WI38 (cell line): ENCODE results near the gene HNF4A.

Experiments used
- H3K4me3 ChIP-seq: 2 replicates; pipeline ENCODE4 v1.5.1; 2011; ENCODE audit warnings: low read depth, mild to moderate bottlenecking, control low read depth, low read length
- TF ChIP-seq, protein P1 (sequence below): IDR thresholded peaks from 2 replicates; pipeline ENCODE4 v1.5.1; 2012; ENCODE audit warnings: low read depth, mild to moderate bottlenecking, control low read depth, low read length

The HNF4A gene

DNA sequence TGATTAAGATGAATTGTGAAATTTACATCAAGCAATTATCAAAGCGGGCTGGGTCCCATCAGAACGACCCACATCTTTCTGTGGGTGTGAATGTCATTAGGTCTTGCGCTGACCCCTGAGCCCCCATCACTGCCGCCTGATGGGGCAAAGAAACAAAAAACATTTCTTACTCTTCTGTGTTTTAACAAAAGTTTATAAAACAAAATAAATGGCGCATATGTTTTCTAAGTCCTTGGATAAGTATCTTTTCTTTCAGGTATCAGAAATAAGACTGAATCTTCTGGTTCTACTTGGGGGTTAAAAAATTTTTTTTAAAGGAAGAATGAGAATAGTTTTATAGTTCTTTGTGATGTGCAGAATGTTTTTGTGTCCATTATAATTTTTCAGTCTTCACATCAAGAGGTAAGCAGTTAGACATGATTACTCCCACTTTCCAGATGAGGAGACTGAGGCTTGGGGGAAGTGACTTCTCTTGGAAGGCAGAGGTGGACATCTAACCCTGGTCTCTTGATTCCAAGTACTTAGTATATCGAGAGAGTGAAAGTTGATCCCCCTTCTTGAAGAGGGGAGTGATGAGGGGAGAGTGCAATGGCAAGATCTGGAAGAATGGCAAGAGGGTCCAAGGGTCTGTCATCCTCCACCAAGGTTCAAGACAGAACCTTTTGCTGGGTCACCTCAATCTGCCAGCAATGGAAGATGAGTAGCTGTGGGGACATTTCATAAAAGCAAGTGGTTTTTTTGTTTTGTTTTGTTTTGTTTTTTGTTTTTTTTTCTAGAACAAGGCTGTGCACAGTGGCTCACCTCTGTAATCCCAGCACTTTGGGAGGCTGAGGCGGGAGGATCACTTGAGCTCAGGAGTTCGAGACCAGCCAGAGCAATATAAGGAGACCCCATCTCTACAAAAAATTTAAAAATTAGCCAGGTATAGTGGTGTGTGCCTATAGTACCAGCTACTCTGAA is 77.4 kb downstream of the HNF4A start:
- no peak overlapping the region for H3K4me3 ChIP-seq
- TF ChIP-seq, protein P1, sequence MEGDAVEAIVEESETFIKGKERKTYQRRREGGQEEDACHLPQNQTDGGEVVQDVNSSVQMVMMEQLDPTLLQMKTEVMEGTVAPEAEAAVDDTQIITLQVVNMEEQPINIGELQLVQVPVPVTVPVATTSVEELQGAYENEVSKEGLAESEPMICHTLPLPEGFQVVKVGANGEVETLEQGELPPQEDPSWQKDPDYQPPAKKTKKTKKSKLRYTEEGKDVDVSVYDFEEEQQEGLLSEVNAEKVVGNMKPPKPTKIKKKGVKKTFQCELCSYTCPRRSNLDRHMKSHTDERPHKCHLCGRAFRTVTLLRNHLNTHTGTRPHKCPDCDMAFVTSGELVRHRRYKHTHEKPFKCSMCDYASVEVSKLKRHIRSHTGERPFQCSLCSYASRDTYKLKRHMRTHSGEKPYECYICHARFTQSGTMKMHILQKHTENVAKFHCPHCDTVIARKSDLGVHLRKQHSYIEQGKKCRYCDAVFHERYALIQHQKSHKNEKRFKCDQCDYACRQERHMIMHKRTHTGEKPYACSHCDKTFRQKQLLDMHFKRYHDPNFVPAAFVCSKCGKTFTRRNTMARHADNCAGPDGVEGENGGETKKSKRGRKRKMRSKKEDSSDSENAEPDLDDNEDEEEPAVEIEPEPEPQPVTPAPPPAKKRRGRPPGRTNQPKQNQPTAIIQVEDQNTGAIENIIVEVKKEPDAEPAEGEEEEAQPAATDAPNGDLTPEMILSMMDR: no peak

DNA sequence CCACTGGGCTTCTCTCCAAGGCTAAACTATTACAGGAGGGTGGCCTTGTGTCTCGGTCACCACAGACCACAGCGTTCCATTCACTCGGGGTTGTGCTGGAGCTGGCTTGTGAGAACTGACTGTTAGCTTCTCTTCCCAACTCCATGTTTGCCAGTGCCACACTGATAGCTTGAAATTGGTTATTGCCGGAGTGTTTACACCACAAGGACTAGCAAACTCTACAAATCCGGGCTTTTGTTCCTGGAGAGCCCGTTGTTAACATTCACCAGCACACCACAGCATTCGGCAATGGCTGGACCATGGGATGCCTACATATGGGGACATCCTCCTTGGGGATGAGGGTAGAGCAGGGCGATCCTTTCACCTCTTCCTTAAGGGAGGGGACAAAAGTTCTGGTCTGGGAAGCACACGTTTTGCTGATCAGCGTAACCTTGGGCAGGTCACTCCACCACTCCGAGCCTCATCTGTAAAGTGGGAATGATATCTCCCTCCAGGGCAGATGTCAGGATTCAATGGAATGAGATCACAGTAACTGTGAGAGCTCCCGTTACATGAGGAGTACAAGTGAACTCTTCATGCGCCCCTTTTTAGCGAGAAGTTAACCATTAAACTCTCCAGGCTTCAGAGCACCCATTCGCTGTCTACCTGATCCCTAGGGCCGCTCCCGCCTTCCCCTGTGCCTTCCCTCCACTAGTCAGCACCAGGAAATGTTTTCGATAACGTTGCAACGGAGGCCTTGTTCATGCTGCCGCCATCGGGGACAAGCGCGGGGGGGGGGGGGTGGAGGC is 78.4 kb downstream of the HNF4A start:
- H3K4me3 ChIP-seq: no peak overlapping the region
- TF ChIP-seq, protein P1: no peak

DNA sequence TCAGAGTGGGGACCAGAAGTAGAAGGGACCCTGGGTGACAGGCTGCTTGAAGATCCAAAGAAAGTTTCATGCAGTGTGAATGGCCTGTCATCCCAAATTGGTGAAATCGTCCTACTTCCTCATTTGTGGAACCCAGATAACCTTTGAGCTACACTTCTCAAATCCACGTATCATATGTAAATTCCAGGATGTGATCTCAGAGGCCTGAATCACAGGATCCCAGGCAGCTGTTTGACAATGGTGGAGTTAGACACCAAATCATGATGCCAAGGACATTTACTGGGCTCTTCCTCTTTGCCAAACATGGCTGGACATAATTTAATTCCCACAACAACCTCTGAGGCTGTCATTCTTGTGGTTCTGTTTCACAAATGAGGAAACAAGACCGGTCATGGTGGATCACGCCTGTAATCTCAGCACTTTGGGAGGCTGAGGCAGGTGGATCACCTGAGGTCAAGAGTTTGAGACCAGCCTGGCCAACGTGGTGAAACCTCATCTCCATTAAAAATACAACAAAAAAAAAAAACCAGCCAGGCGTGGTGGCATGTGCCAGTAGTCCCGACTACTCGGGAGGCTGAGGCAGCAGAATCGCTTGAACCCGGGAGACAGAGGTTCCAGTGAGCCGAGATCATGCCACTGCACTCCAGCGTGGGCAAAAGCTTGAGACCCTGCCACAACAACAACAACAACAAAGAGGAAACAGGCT is 80.3 kb downstream of the HNF4A start:
- TF ChIP-seq, protein P1: no peak
- H3K4me3 ChIP-seq: no peak overlapping the region

DNA sequence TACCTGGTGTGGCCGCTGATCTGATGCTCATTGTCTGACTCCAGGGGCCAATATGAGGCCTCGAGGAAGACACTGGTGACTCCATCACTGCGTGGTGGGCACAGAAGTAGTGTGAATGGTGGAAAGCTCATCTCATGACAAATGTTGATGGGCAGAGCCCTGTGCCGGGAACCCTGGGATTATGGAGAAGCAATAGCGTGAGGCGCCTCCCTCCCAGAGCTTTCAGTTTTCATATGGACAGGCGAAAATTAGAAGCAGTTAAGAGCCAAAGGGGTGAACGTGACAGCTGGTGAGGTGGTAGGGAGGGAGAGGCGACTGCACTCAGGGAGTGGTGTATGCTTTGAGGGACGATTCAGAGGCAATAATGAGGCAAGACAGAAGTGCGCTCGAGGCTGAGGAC is 80.9 kb downstream of the HNF4A start:
- no peak overlapping the region for H3K4me3 ChIP-seq
- TF ChIP-seq, protein P1: no peak

DNA sequence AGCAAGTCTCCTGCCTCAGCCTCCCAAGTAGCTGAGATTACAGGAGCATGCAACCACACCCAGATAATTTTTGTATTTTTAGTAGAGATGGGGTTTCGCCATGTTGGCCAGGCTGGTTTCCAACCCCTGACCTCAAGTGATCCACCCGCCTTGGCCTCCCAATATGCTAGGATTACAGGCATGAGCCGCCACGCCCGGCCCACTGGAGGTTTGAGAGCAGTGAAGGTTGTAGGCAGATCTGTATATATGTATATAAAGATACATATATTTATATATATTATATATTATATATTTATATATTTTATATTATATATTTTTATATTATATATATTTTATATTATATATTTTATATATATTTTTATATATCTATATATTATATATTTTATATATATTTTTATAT is 82.0 kb downstream of the HNF4A start:
- TF ChIP-seq, protein P1: no peak
- no peak overlapping the region for H3K4me3 ChIP-seq

DNA sequence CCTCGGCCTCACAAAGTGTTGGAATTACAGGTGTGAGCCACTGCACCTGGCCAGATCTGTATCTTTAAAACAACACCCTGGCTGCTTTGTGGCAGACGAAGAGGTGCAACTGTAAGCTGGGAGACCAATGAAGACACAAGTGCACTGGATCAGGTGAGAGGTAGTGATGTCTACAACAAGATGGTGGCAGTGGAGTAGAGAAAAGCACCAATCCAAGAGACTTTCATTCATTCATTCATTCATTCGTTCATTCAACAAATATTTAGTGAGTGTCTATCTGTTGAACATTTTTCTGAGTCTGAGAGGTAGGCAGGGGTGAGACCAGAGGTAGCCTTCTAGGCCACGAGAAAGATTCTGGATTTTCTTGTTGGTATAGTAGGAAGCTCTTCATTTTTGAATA is 83.3 kb downstream of the HNF4A start:
- H3K4me3 ChIP-seq: no peak overlapping the region
- TF ChIP-seq, protein P1: no peak
